HepG2 (cell line): ENCODE results near the gene NCOA5. TPM values are rescaled to one million over a fixed set of nuclear protein-coding genes. Genes with fewer than 3 reads are reported as not detected.
A peak's percentile ranks its signal among the peaks of the same experiment; 100 is the strongest.

ENCODE experiments used
- E2F5 ChIP-seq: sonication (generic); formaldehyde crosslinking; conservative IDR thresholded peaks from 2 replicates; pipeline ENCODE4 v1.4.0; 2020; ENCODE audit warnings: missing genetic modification reagents
- FOSL2 ChIP-seq: sonication (generic); formaldehyde crosslinking; IDR thresholded peaks from 2 replicates; pipeline ENCODE4 v1.4.0; 2020; ENCODE audit warnings: missing genetic modification reagents
- HINFP ChIP-seq: sonication (generic); formaldehyde crosslinking; IDR thresholded peaks from 2 replicates; pipeline ENCODE4 v1.4.0; 2020; ENCODE audit warnings: low read depth, mild to moderate bottlenecking, missing genetic modification reagents
- MAFG ChIP-seq: sonication (generic); formaldehyde crosslinking; IDR thresholded peaks from 2 replicates; pipeline ENCODE4 v1.5.1; 2020; ENCODE audit warnings: mild to moderate bottlenecking, missing genetic modification reagents
- MAX ChIP-seq: IDR thresholded peaks from 2 replicates; pipeline ENCODE4 v1.6.1; 2012; ENCODE audit warnings: inconsistent platforms
- MZF1 ChIP-seq: sonication (generic); formaldehyde crosslinking; IDR thresholded peaks from 2 replicates; pipeline ENCODE4 v1.8.1; 2023; ENCODE audit warnings: mild to moderate bottlenecking, missing genetic modification reagents, borderline replicate concordance
- NR2F2 ChIP-seq: IDR thresholded peaks from 2 replicates; pipeline ENCODE4 v1.6.1; 2012; ENCODE audit warnings: low read depth, inconsistent platforms, borderline replicate concordance
- PHF20 ChIP-seq: sonication (generic); formaldehyde crosslinking; IDR thresholded peaks from 2 replicates; pipeline ENCODE4 v1.5.0; 2020; ENCODE audit warnings: mild to moderate bottlenecking, missing genetic modification reagents
- REXO4 ChIP-seq: sonication (generic); formaldehyde crosslinking; IDR thresholded peaks from 2 replicates; pipeline ENCODE4 v1.8.0; 2022; ENCODE audit warnings: missing genetic modification reagents, mild to moderate bottlenecking, borderline replicate concordance
- SNAPC5 ChIP-seq: sonication (generic); formaldehyde crosslinking; IDR thresholded peaks from 2 replicates; pipeline ENCODE4 v1.8.1; 2023; ENCODE audit warnings: mild to moderate bottlenecking, missing genetic modification reagents, borderline replicate concordance
- STAT6 ChIP-seq: sonication (generic); formaldehyde crosslinking; IDR thresholded peaks from 2 replicates; pipeline ENCODE4 v1.4.0; 2020; ENCODE audit warnings: missing genetic modification reagents, mild to moderate bottlenecking, borderline replicate concordance
- TBP ChIP-seq: sonication (generic); formaldehyde crosslinking; IDR thresholded peaks from 2 replicates; pipeline ENCODE4 v1.5.0; 2020; ENCODE audit warnings: missing genetic modification reagents
- ZBTB33 ChIP-seq: sonication (generic); formaldehyde crosslinking; IDR thresholded peaks from 2 replicates; pipeline ENCODE4 v1.4.0; 2020; ENCODE audit warnings: missing genetic modification reagents
- ZNF224 ChIP-seq: sonication (generic); formaldehyde crosslinking; IDR thresholded peaks from 2 replicates; pipeline ENCODE4 v1.5.0; 2020; ENCODE audit warnings: mild to moderate bottlenecking, missing genetic modification reagents
- ZNF274 ChIP-seq: sonication (generic); formaldehyde crosslinking; IDR thresholded peaks from 2 replicates; pipeline ENCODE4 v1.5.1; 2020; ENCODE audit warnings: mild to moderate bottlenecking, missing genetic modification reagents
- ZNF317 ChIP-seq: sonication (generic); formaldehyde crosslinking; IDR thresholded peaks from 2 replicates; pipeline ENCODE4 v1.5.0; 2020; ENCODE audit warnings: mild to moderate bottlenecking, missing genetic modification reagents
- ZNF510 ChIP-seq: sonication (generic); formaldehyde crosslinking; IDR thresholded peaks from 2 replicates; pipeline ENCODE4 v1.4.0; 2020; ENCODE audit warnings: low read depth, mild to moderate bottlenecking, missing genetic modification reagents
- ZNF547 ChIP-seq: sonication (generic); formaldehyde crosslinking; IDR thresholded peaks from 2 replicates; pipeline ENCODE4 v1.5.1; 2020; ENCODE audit warnings: mild to moderate bottlenecking, missing genetic modification reagents
- polyA plus RNA-seq, 8 experiments: library from polyadenylated mRNA; depleted of rRNA in 3 of 8; stranded (reverse) in 7 of 8; unstranded in 1 of 8; fragments of >200 nt; fragmentation: Illumina TruSeq in 4 of 8; extraction: Trizol in 4 of 8; gene quantifications; 2 replicates each; pipeline versions ENCODE4 v1.2.1 to v1.2.3, GENCODE V29; 2011 to 2016; ENCODE audit warnings: low read depth in 4 of 8, missing spikeins in 1 of 8, mixed read lengths in 1 of 8; ENCODE audit not compliant: insufficient read depth in 1 of 8
- total RNA-seq, 5 experiments: library from RNA; depleted of rRNA; stranded (reverse); fragments of >200 nt; fragmentation: Illumina TruSeq; extraction: Trizol; gene quantifications; 2 replicates each; pipeline ENCODE4 v1.2.3, GENCODE V29; 2016; ENCODE audit warnings: low read depth in 1 of 5

Gene NCOA5
- total and polyA plus RNA-seq, 2 of the 13 experiments (the other 11 are each of a cell fraction or from before 2014, with no cell fraction given), result 16.5 to 28.4 TPM

- peak; percentile 58; the same call in 1 of the 2 replicates for TF ChIP-seq ZBTB33 (CRISPR knock-in tag)
- peak; percentile 71; the same call in 1 of the 2 replicates for TF ChIP-seq ZNF224
- TF ChIP-seq ZNF274 (CRISPR knock-in tag), result peak; percentile 96
- no peak for TF ChIP-seq MAFG (CRISPR knock-in tag)
- TF ChIP-seq SNAPC5 (CRISPR knock-in tag), result 0 out of 2 replicates have a peak, but pooled peaks have one; percentile 90
- TF ChIP-seq FOSL2 (CRISPR knock-in tag), result peak; percentile 73
- peak; percentile 93 for TF ChIP-seq HINFP (CRISPR knock-in tag)
- TF ChIP-seq ZNF547 (CRISPR knock-in tag), result peak; percentile 100
- peak; percentile 37; the same call in 1 of the 2 replicates for TF ChIP-seq ZNF510
- TF ChIP-seq STAT6 (CRISPR knock-in tag), result no peak
- TF ChIP-seq MAX, result peak; percentile 99
- TF ChIP-seq ZNF317 (CRISPR knock-in tag), result no peak; the same call in 1 of the 2 replicates
- TF ChIP-seq MZF1, result peak; percentile 10; the same call in 1 of the 2 replicates
- peak; percentile 83; the same call in 1 of the 2 replicates for TF ChIP-seq NR2F2
- TF ChIP-seq E2F5 (CRISPR knock-in tag), result peak; percentile 96
- peak; percentile 68 for TF ChIP-seq REXO4
- peak; percentile 90 for TF ChIP-seq PHF20
- no peak; the same call in 1 of the 2 replicates for TF ChIP-seq TBP (CRISPR knock-in tag)
These were observed at the start of gene NCOA5 (continued) for GRCh38 chr20:46089417-46090388.
